Testis (tissue), 2 donors: ENCODE measurements around the gene PYY.

ENCODE experiments used
- CTCF ChIP-seq, 3 experiments: fragments of 450-650 bp in 2 of 3; fragments of 200-600 bp in 1 of 3; sonication (generic) in 1 of 3; IDR thresholded peaks; one replicate each; pipeline ENCODE4 v1.5.1; 2016 to 2019; ENCODE audit warnings: antibody characterized with exemption in 3 of 3, mild to moderate bottlenecking in 2 of 3, moderate library complexity in 1 of 3
- POLR2A ChIP-seq: fragments of 450-650 bp; IDR thresholded peaks from one replicate; pipeline ENCODE4 v1.6.1; 2017; ENCODE audit warnings: antibody characterized with exemption, mild to moderate bottlenecking, moderate library complexity

DNA sequence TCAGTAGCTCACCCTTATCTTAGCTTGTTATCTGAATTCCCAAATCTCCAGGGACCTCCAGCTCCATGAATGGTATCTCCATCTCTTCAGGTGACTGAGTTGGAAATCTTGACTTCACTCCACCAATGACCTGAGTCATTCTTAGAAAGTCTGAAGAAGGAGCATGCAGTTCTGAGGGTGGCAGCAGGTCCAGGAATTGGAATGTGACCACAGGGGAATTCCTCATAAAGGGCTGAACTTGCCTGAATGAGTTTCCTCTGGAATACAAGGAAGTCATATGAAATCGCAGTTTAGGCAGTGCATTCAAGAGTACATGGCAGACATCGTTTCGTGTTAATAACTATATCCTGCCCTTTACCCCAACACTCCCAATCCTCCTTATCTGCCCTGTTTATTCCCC, 12.5 kb upstream of the PYY start:
- no peak for TF ChIP-seq CTCF (IDR thresholded peaks at IDR 0.05)
- TF ChIP-seq POLR2A, result no peak
